HG03039 (cell line): Measurements from ENCODE around the gene IL31RA.
"Not testable (repeated sequence)": the region's sequence is repeated elsewhere in the genome, so short reads cannot be mapped to it uniquely, and the experiment has no call there.

ENCODE experiments used
- ATAC-seq: cut with Tn5 transposase; IDR thresholded peaks from one replicate; pipeline ENCODE4 v1.9.1; 2021; ENCODE audit warnings: mild to moderate bottlenecking, moderate library complexity; ENCODE audit not compliant: unreplicated experiment

IL31RA gene

GRCh38 chr5:55923865-55924500, 72.8 kb downstream of the IL31RA start:
- ATAC-seq = no peak

- ATAC-seq = no peak
Measured at GRCh38 chr5:55924744-55925143, 73.6 kb downstream of the IL31RA start.

- ATAC-seq = no peak
Measured at GRCh38 chr5:55925181-55925580, 74.0 kb downstream of the IL31RA start.

GRCh38 chr5:55925712-55926111, 74.6 kb downstream of the IL31RA start:
- ATAC-seq = no peak

GRCh38 chr5:55926476-55926875, 75.3 kb downstream of the IL31RA start:
- ATAC-seq = no peak

GRCh38 chr5:55927861-55928655, 76.9 kb downstream of the IL31RA start:
- no peak for ATAC-seq

- no peak for ATAC-seq
Measured at GRCh38 chr5:55929020-55929799, 78.1 kb downstream of the IL31RA start.

- no peak for ATAC-seq
Measured at GRCh38 chr5:55932700-55933099, 81.5 kb downstream of the IL31RA start.

- ATAC-seq = no peak
Measured at GRCh38 chr5:55933377-55934114, 82.4 kb downstream of the IL31RA start.

GRCh38 chr5:55934115-55934613, 83.0 kb downstream of the IL31RA start:
- no peak for ATAC-seq

- ATAC-seq = no peak
Measured at GRCh38 chr5:55934720-55935119, 83.6 kb downstream of the IL31RA start.

- ATAC-seq = no peak
Measured at GRCh38 chr5:55935371-55935770, 84.2 kb downstream of the IL31RA start.

GRCh38 chr5:55936100-55936693, 85.0 kb downstream of the IL31RA start:
- ATAC-seq = peak; percentile 61

- not testable (repeated sequence) for ATAC-seq
Measured at GRCh38 chr5:55937598-55937997, 86.4 kb downstream of the IL31RA start.

GRCh38 chr5:55941154-55941553, 90.0 kb downstream of the IL31RA start:
- ATAC-seq = not testable (repeated sequence)

GRCh38 chr5:55959208-55959607, 108.1 kb downstream of the IL31RA start:
- no peak for ATAC-seq

- no peak for ATAC-seq
Measured at GRCh38 chr5:55960779-55961178, 109.6 kb downstream of the IL31RA start.

GRCh38 chr5:55965525-55965924, 114.4 kb downstream of the IL31RA start:
- ATAC-seq = no peak

- no peak for ATAC-seq
Measured at GRCh38 chr5:55966284-55966683, 115.1 kb downstream of the IL31RA start.

GRCh38 chr5:55969956-55970355, 118.8 kb downstream of the IL31RA start:
- ATAC-seq = no peak
